Measurements from ENCODE around the gene SYNE1.
"Not testable (repeated sequence)": the region's sequence is repeated elsewhere in the genome, so short reads cannot be mapped to it uniquely, and the experiment has no call there.

The SYNE1 gene

DNA sequence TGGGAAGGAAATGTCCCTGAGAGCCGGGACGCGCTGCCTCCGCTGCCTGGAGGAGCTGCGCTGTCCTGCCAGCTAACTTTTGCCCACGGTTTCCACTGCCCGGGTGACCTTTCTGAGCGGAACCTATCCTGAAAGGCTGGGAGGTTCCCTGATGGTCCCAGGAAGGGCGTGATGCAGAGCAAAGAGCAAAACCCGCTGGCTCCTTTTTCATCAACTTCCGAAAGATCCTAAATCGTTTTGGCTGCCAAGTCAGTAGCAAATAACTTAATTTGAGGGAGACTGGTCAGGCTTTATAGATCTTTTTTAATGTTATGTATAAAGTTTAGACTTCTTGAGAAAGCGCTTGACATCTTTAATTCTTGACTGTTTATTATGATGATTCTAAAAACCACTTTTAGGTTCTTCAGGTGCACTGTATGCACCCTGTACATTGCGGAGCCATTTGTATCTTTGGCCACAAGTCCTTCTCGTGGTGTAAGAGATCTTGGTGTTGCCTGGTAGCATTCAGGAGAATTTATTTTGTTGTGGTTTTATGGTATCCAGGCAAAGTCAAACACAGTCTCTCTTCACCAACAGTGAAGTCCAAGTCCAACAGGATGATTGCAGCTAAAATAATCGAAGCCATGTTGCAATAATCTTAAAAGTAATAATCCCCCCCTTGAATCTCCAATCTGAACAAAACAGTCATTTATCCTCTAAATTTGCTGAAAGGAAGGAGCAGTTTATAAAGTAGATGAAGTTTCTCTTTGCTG, at the start of gene SYNE1:
TSS of gene SYNE1 (minus strand) at position 67 of the 752 bp plus-strand sequence. CDS start 9,031 bp downstream, outside the sequence.
- no peak for DNase-seq

DNA sequence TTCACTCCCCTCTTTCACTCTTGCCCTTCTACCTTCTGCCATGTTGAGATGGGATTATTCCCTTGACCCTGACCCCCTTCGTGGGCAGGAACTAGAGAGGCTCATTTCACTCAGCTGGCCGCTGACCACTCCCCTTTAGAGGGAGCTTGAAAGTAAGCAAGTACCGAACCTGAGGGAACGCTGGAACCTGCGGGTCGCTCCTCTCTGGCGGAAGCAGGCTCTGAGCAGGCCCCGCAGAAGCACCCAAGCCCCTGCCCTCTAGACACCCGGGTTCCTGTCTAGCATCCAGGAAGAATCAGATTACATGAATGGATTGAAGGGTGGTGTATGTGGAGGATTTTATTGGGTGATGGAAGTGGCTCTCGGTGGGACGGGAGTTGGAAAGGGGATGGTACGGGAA, 48.7 kb upstream of the SYNE1 start:
- DNase-seq = no peak

DNA sequence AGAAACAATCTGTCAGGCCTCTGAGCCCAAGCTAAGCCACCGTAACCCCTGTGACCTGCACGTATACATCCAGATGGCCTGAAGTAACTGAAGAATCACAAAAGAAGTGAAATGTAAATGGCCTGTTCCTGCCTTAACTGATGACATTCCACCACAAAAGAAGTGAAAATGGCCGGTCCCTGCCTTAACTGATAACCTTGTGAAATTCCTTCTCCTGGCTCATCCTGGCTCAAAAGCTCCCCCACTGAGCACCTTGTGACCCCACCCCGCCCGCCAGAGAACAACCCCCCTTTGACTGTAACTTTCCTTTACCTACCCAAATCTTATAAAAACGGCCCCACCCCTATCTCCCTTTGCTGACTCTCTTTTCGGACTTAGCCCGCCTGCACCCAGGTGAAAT, 45.8 kb upstream of the SYNE1 start:
- DNase-seq = not testable (repeated sequence)

GRCh38 chr6:152682141-152682540, 45.0 kb upstream of the SYNE1 start:
- no peak for DNase-seq

DNA sequence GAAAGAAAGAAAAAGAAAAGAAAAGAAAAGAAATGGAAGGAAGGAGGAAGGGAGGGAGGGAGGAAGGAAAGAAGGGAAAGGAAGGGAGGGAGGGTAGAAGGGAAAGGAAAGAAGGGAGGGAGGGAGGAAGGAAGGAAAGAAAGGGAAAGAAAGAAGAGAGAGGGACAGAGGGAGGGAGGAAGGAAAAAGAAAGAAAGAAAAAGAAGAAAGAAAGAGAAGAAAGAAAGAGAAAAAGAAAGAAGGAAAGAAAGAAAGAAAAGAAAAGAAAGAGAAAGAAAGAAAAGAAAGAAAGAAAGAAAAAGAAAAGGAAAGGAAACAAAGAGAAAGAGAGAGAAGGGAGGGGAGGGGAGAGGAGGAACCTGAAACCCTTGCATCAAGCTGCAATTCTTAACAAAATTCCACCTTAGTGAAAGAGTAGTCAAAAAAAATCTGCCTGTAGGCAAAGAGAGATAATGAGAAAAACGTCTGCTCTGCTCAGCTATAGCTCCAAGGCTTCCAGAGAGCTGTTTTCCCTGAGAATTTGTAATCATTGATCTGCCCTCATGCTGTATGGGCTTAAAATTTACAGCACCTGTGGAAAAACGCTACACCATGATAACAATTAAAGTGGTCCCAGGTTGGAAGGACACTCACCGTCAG, 43.8 kb upstream of the SYNE1 start:
- no peak for DNase-seq

DNA sequence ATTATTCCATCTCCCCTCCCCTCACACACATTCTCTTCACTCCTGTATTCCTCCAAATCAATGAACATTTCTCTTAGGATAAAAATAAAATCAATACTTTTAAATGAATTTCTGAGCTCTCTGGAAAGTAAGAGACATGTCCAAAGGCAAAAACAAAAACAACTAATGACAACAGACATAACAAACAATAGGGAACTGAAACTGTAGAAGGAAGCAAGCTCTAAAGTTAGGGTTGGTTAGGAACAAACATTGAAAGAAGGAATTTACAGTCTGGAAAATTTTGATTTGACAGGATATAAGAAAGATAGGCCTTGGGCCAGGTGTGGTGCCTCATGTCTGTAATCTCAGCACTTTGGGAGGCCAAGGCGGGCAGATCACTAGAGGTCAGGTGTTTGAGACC, 43.0 kb upstream of the SYNE1 start:
- DNase-seq = no peak

DNA sequence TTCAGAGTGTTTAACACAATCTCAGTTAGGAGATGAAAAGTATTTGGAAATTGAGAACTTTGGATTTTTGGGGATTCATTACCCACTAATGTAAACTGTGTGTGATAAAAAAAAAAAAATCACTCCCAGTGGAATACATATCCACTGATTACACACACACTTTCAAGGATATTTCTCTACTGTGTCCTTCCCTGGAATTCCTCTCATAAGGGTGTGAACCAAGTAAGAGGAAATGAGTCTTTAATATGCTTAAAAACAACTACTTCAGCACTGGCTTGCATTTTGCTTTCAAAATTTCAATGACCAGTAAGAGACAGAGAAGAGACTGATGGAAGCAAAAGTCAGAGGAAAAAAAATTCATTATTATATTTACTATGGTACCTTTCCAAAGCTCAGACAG, 36.1 kb upstream of the SYNE1 start:
- no peak for DNase-seq

GRCh38 chr6:152671171-152671570, 34.0 kb upstream of the SYNE1 start:
- DNase-seq = no peak

GRCh38 chr6:152669895-152670294, 32.7 kb upstream of the SYNE1 start:
- DNase-seq = no peak

DNA sequence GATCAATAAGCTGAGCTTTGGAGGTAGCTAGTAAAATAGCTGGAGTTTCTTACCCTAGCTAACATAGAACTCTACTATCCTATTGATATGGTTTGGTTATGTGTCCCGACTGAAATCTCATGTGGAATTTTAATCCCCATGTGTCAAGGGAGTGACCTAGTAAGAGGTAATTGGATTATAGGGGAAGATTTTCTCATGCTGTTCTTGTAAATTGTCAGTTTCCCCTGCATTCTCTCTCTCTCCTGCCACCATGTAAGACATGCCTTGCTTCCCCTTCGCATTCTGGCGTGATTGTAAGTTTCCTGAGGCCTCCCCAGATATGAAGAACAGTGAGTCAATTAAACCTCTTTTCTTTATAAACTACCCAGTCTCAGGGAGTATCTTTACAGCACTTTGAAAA, 24.6 kb upstream of the SYNE1 start:
- no peak for DNase-seq

GRCh38 chr6:152651986-152652385, 14.8 kb upstream of the SYNE1 start:
- DNase-seq = no peak

GRCh38 chr6:152648105-152648504, 10.9 kb upstream of the SYNE1 start:
- no peak for DNase-seq

- not testable (repeated sequence) for DNase-seq
Measured at GRCh38 chr6:152646732-152647131, 9.6 kb upstream of the SYNE1 start.

- no peak for DNase-seq
Measured at GRCh38 chr6:152642578-152643375, 5.6 kb upstream of the SYNE1 start.

DNA sequence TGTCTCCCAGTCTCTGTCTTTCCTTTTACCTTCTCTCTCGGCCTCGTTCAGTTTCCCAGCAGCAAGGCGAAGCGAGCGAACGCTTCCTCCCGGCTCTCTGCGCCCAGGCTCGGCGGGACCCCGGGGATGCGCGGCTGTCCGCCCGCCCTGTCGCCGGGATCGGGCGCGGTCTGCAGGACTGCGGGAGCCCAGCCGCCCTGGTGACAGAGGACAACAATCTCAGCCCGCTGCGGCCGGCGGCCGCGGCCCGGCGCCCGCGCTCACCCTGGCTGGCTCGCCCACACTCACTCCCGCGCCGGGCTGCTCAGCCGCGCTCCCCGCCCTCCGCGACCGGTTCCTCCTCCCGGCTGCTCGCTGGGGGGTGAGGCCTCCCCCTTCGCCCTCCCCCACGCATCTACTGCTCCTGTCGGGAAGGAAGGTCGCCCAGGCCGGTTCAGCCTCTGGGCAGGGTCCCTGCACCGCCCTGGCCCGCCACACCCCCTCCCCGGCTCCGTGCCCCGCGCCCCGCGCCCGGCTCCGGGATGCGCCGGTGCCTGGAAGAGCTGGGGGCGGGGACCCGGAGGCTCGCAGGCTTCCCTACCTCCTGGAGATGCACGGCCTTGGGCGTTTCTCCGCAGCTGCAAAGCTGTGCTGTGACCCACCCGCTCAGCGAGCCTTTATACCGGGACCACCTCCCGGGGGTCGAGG, 410 bp downstream of the SYNE1 start:
- DNase-seq = no peak

DNA sequence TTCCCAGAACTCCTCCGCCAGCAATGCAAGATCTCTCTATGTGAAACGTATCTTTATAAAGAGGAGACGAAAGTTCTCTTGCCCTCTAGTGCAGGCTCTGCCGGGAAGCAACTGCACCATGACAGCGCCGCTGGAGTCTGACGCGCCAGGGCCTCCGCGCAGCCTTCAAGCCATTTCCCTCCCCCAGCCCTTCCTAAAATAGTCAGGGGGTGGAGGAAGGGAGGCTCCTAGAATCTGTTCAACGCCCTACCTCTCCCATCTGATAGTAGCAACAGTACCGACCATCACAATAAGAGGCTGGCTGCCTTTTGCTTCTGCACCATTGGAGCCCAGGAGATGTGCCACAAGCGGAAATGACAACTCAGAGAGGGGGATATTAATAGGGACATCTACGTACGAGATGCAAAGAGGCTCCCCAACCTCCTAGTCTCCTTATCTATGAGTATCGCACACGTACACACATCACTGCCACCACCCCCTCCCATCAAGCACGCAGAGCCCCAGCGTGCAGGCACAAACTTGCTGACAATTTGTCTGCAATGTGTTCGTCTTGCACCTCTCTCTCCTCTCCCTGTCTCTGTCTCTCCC, 1.0 kb downstream of the SYNE1 start:
- DNase-seq = no peak

DNA sequence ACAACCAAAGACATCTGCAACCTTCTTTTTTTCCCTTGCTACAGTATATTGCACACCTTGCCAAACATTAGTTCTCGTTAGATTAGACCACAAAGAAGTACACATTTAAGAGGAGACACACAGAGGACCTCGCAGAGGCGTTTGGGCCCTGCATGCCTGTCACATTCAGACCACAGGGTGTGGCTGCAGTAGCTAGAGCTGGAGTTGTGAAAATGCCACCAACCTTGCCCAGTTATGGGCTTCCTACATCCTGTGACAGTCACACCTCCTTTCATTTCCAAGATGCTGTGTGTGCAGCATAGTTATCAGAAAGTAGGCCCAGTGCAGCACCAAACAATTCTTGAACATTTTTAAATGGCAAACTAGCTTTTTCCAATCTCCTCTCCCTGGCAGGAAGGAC, 2.4 kb downstream of the SYNE1 start:
- DNase-seq = no peak

DNA sequence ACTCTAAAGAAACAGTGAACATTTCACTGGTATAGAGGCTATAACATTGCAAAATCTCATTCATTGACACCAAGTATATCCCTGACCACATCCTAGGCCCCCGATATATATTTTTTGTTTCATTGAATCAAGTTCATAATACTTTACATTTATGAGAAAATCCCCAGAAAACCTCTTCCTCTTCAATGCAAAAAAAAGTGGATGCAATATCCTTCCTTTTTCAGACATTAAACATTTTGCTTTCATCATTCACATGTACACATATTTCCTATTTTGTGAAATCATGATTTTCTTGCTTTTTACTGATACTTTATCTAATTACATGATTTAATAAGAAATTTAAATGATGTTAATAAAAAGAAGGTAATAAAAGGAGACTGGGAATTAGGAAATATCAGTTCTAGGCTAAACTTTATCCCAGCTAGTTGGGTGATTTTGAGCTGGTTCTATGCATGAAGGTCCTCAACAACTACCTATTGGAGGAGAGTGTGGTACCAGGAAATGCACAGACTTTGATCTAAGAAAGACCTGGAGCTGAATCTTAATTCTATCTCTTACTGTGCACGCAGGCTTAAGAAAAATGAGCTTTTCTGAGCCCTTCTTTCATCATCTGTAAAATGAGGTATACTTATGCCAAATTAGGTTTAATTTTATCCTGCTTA, 4.9 kb downstream of the SYNE1 start:
- DNase-seq = no peak

GRCh38 chr6:152631376-152631775, 5.8 kb downstream of the SYNE1 start:
- DNase-seq = no peak

DNA sequence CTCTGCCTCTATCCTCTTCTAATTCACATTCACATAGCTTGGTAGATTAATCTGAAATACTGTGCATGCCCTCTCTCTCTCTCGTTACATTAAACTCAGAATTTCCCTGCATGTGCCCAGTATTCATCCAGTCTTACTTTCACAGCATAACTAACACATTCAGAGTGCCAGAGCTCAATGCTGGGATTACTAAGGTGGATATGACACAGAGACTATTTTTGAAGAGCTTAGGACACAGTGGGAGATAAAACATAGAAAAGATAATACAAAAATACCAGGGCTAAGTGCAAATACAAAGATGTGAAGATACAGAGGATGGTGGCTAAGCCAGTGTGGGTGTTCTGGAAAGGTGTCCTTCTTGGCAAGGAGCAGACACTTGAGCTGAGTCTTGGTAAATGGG, 6.3 kb downstream of the SYNE1 start:
- no peak for DNase-seq

DNA sequence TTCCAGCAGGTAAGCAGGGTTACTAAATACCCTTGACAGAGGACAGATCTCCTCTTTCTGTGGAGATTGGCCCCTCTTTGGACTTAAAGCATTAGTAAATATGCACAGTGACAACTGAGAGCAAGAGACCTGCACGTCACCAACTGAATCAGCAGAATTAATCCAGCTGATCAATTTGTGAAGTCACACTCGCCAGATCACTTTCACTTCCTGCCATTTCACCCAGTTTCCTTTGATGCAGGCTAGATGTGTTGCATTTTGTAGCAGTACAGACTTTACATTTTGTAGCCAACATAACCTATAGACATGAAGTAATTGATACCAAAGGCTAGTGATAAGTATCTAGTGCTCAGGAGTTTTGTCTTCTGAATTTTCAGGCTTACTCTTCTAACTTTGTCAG, 11.9 kb downstream of the SYNE1 start:
- DNase-seq = no peak

GRCh38 chr6:152614776-152615175, 22.4 kb downstream of the SYNE1 start:
- DNase-seq = not testable (repeated sequence)

Data from NCI-H2029 (cell line).